Mesenchymal stem cell (in vitro differentiated cells and primary cell): ENCODE results near the gene STIM1.

Experiments used
- DNase-seq: peaks from one replicate; pipeline ENCODE4 v3.0.0-alpha.2; 2013
- H2AFZ ChIP-seq: one replicate; pipeline ENCODE4 v1.6.1; 2013; ENCODE audit warnings: low read depth, mild to moderate bottlenecking, control low read depth, inconsistent platforms, low read length, moderate library complexity
- H2AK5ac ChIP-seq: 2 replicates; pipeline ENCODE4 v1.6.1; 2013; ENCODE audit warnings: low read length, moderate library complexity, mild to moderate bottlenecking, inconsistent platforms; ENCODE audit not compliant: severe bottlenecking
- H2BK120ac ChIP-seq: one replicate; pipeline ENCODE4 v1.6.1; 2013; ENCODE audit warnings: low read depth, mild to moderate bottlenecking, inconsistent platforms, low read length, moderate library complexity
- H2BK12ac ChIP-seq, 2 experiments: one replicate each; pipeline ENCODE4 v1.6.1; 2013; ENCODE audit warnings: inconsistent platforms in 2 of 2, low read length in 2 of 2, mild to moderate bottlenecking in 2 of 2, moderate library complexity in 2 of 2, control low read depth in 1 of 2
- H2BK15ac ChIP-seq: one replicate; pipeline ENCODE4 v1.6.1; 2013; ENCODE audit warnings: mild to moderate bottlenecking, low read depth, inconsistent platforms; ENCODE audit not compliant: poor library complexity, severe bottlenecking
- H2BK5ac ChIP-seq: 2 replicates; pipeline ENCODE4 v1.6.1; 2013; ENCODE audit warnings: low read depth, mild to moderate bottlenecking, low read length, control low read depth, inconsistent platforms; ENCODE audit not compliant: poor library complexity, severe bottlenecking
- H3K14ac ChIP-seq, 2 experiments: one replicate each; pipeline ENCODE4 v1.6.1; 2013; ENCODE audit warnings: inconsistent platforms in 2 of 2, low read length in 2 of 2, control low read depth in 1 of 2, mild to moderate bottlenecking in 1 of 2, moderate library complexity in 1 of 2
- H3K18ac ChIP-seq, 2 experiments: one replicate each; pipeline ENCODE4 v1.6.1; 2013; ENCODE audit warnings: inconsistent platforms in 2 of 2, low read length in 2 of 2, control low read depth in 1 of 2, low read depth in 1 of 2, mild to moderate bottlenecking in 1 of 2
- H3K23ac ChIP-seq, 2 experiments: one replicate each; pipeline ENCODE4 v1.6.1; 2013; ENCODE audit warnings: inconsistent platforms in 2 of 2, low read length in 2 of 2, mild to moderate bottlenecking in 2 of 2, moderate library complexity in 2 of 2, control low read depth in 1 of 2
- H3K27ac ChIP-seq: 2 replicates; pipeline ENCODE4 v1.5.1; 2013; ENCODE audit warnings: mild to moderate bottlenecking, moderate library complexity, low read length, control low read depth, inconsistent platforms; ENCODE audit not compliant: poor library complexity, severe bottlenecking
- H3K27me3 ChIP-seq, 2 experiments: 2 replicates each; pipeline versions ENCODE4 v1.6.1 to v1.7.0; 2013; ENCODE audit warnings: low read length in 2 of 2, mild to moderate bottlenecking in 2 of 2, moderate library complexity in 2 of 2, control low read depth in 1 of 2, inconsistent platforms in 1 of 2; ENCODE audit not compliant: control insufficient read depth in 1 of 2, insufficient read depth in 1 of 2
- H3K36me3 ChIP-seq, 2 experiments: 2 replicates each; pipeline versions ENCODE4 v1.6.1 to v1.7.0; 2013; ENCODE audit warnings: low read length in 2 of 2, control low read depth in 1 of 2, inconsistent platforms in 1 of 2, low read depth in 1 of 2, mild to moderate bottlenecking in 1 of 2; ENCODE audit not compliant: insufficient read depth in 2 of 2, control insufficient read depth in 1 of 2
- H3K4ac ChIP-seq, 2 experiments: one replicate each; pipeline ENCODE4 v1.6.1; 2013; ENCODE audit warnings: inconsistent platforms in 2 of 2, low read length in 2 of 2, mild to moderate bottlenecking in 2 of 2, moderate library complexity in 2 of 2, control low read depth in 1 of 2, low read depth in 1 of 2
- H3K4me1 ChIP-seq: 2 replicates; pipeline ENCODE4 v1.6.1; 2013; ENCODE audit warnings: low read depth, low read length, control low read depth; ENCODE audit not compliant: control insufficient read depth, insufficient read depth
- H3K4me2 ChIP-seq: 2 replicates; pipeline ENCODE4 v1.6.1; 2013; ENCODE audit warnings: low read length, mild to moderate bottlenecking, inconsistent platforms; ENCODE audit not compliant: poor library complexity, severe bottlenecking
- H3K4me3 ChIP-seq, 2 experiments: 2 replicates each; pipeline versions ENCODE4 v1.5.1 to v1.7.0; 2013; ENCODE audit warnings: low read length in 2 of 2, mild to moderate bottlenecking in 2 of 2, control low read depth in 1 of 2, low read depth in 1 of 2; ENCODE audit not compliant: insufficient read depth in 1 of 2
- H3K79me1 ChIP-seq: replicated peaks from 2 replicates; pipeline ENCODE4 v1.6.1; 2013; ENCODE audit warnings: mild to moderate bottlenecking, control low read depth, low read length, inconsistent platforms; ENCODE audit not compliant: poor library complexity, severe bottlenecking
- H3K9ac ChIP-seq: 2 replicates; pipeline ENCODE4 v1.7.0; 2013; ENCODE audit warnings: mild to moderate bottlenecking, low read length, moderate library complexity
- H3K9me3 ChIP-seq: 2 replicates; pipeline ENCODE4 v1.7.0; 2013; ENCODE audit warnings: mild to moderate bottlenecking, low read length; ENCODE audit not compliant: control insufficient read depth
- H4K8ac ChIP-seq: one replicate; pipeline ENCODE4 v1.6.1; 2013; ENCODE audit warnings: inconsistent platforms, mild to moderate bottlenecking, low read length, moderate library complexity
- H4K91ac ChIP-seq: one replicate; pipeline ENCODE4 v1.6.1; 2013; ENCODE audit warnings: mild to moderate bottlenecking, low read length, inconsistent platforms
- WGBS: methylation state at CpG from one replicate; pipeline ENCODE4 v1.1.7; 2013; ENCODE audit warnings: mixed read lengths; 5-methylcytosine and 5-hydroxymethylcytosine counted together

STIM1 gene

DNA sequence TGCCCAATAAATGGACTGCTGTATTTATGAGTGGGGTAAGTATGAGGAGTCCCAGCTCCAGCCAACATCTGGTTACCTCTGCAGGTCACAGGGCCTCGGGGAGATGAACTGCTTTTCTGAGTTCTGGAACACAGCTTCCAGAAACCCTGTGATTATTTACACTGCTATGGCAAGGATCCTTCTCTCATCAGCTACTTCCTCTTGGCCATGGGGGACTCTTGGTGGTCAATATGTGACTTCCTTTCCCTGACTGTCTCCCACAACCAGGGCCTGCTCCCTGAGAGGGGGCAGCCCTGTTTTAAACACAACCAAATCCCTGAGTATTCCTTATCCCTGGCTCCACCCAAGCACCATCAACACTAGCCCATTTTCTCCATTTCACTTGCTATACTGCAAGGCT lies 24.7 kb upstream of the STIM1 start:
- Histone ChIP-seq H3K36me3 (peaks cover 30 to 77% of the 10 kb centered on the region in 2 experiments), H3K4me2 (no peak overlapping the region), H4K8ac (no peak overlapping the region), H3K4ac (no peak overlapping the region), H3K4me1 (peaks cover 4% of the 10 kb centered on the region), H2AFZ (no peak overlapping the region), H2BK12ac (no peak overlapping the region), H3K23ac (no peak overlapping the region), H3K4me3 (no peak overlapping the region), H3K79me1 (peaks cover 24% of the 10 kb centered on the region), H3K9me3 (no peaks in the 10 kb centered on the region), H2BK5ac (no peak overlapping the region), H3K18ac (no peak overlapping the region), H3K27me3 (no peaks in the 10 kb centered on the region), H2BK15ac (no peak overlapping the region), H2AK5ac (no peak overlapping the region), H3K27ac (no peak overlapping the region), H2BK120ac (no peak overlapping the region), H3K14ac (no peak overlapping the region), H4K91ac (no peak overlapping the region), H3K9ac (no peak overlapping the region)
- WGBS: 86% methylated on average over 1 of the region's 1 CpG
- DNase-seq: no peak

DNA sequence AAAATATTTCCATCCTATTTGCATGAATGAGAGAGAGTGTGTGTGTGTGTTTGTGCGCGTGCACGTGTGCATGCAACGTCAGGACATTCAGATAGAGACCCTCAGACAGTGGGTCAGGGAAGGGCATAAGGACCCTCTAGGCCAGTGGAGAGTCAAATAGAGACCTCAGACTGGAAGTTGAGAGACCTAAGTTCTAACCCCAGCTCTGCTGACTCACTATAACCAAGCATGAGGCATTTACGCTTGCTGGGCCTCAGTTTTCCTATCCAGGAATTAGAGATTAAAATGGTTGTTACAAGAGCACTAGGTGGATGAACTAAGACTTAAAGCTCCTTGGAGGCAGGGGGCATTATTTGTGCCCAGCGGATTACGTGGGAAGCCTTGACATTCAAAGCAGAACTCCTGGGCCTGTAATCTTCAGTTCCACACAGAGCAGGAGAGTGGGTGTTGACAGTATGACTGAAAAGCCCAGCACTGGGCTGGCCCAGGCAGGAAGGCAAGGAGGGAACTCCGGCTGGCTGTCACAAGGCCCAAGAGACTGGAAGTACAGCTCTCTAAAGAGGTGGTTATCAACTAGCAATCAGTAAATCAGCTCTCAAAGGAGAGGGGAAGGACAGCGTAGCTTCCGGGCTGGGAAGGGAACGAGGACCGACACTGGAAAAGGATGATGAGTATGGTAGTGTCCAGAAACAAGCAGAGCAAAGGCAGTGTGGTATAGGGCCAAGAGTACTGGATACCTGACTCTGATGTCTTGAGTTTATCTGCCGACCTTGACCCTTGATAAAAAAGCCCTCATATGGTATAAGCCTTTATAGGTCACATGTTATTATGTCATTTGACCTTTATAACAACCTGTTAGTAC lies 23.9 kb upstream of the STIM1 start:
- H3K4me2 ChIP-seq: no peak overlapping the region
- H3K18ac ChIP-seq: no peak overlapping the region
- no peak overlapping the region for H2AFZ ChIP-seq
- H2BK15ac ChIP-seq: no peak overlapping the region
- 87% methylated on average over 12 of the region's 13 CpGs for WGBS
- H3K79me1 ChIP-seq: peaks cover 24% of the 10 kb centered on the region
- H2BK5ac ChIP-seq: no peak overlapping the region
- no peak overlapping the region for H3K4me3 ChIP-seq
- H2AK5ac ChIP-seq: no peak overlapping the region
- no peak overlapping the region for H3K14ac ChIP-seq
- DNase-seq: no peak
- H3K4me1 ChIP-seq: peaks cover 4% of the 10 kb centered on the region
- no peak overlapping the region for H2BK12ac ChIP-seq
- no peak overlapping the region for H2BK120ac ChIP-seq
- no peak overlapping the region for H4K8ac ChIP-seq
- no peak overlapping the region for H4K91ac ChIP-seq
- H3K23ac ChIP-seq: no peak overlapping the region
- no peaks in the 10 kb centered on the region for H3K9me3 ChIP-seq
- H3K4ac ChIP-seq: no peak overlapping the region
- H3K36me3 ChIP-seq: peaks cover 28 to 68% of the 10 kb centered on the region in 2 experiments
- H3K27ac ChIP-seq: no peak overlapping the region
- H3K9ac ChIP-seq: no peak overlapping the region
- H3K27me3 ChIP-seq: no peaks in the 10 kb centered on the region

DNA sequence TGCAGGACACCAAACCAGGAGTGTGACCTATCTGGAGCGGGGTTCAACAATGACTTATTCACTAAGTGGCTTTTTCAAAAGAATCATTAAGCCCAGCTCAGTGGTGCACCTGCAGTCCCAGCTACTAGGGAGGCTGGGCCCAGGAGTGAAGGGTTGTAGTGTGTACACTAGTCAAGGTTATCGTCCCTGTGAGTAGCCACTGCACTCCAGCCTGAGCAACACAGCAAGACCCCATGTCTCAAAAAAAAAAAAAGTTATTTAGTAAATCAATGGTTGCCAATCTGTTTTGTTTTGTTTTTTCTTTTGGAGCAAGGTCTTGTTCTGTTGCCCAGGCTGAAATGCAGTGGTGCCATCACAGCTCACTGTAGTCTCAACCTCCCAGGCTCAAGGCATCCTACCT lies 22.6 kb upstream of the STIM1 start:
- Histone ChIP-seq H4K8ac (no peak overlapping the region), H2BK15ac (no peak overlapping the region), H3K23ac (no peak overlapping the region), H3K18ac (no peak overlapping the region), H3K27me3 (no peaks in the 10 kb centered on the region), H2AFZ (no peak overlapping the region), H3K36me3 (peaks cover 20 to 63% of the 10 kb centered on the region in 2 experiments), H4K91ac (no peak overlapping the region), H3K4me2 (no peak overlapping the region), H3K4ac (no peak overlapping the region), H3K14ac (no peak overlapping the region), H3K79me1 (peaks cover 21% of the 10 kb centered on the region), H3K4me3 (no peak overlapping the region), H2BK5ac (no peak overlapping the region), H3K4me1 (peaks cover 8% of the 10 kb centered on the region), H2BK120ac (no peak overlapping the region), H2AK5ac (no peak overlapping the region), H3K9me3 (no peaks in the 10 kb centered on the region), H3K27ac (no peak overlapping the region), H2BK12ac (no peak overlapping the region), H3K9ac (no peak overlapping the region)
- no peak for DNase-seq
- 78% methylated on average over 1 of the region's 2 CpGs for WGBS

DNA sequence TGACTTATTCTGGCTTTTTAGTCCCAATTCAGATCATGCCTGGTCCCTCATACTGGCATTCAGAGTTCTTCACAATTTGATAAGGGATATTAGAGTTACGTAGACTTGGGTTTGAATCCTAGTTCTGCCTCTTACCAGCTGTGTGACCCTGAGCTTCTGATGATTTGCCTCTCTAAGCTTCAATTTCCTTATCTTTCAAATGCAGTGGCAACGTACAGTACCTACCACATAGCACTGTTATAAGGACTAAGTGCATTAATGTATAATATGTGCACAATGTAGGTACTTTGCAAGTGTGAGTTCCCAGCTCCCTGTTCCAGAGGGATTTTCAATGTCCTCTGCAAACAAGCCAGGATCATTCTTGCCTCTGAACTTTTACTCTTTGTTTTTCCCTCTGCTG lies 22.0 kb upstream of the STIM1 start:
- Histone ChIP-seq H2BK12ac (no peak overlapping the region), H2AK5ac (no peak overlapping the region), H3K4me1 (peaks cover 8% of the 10 kb centered on the region), H3K27me3 (no peaks in the 10 kb centered on the region), H3K36me3 (peaks cover 17 to 61% of the 10 kb centered on the region in 2 experiments), H2BK5ac (no peak overlapping the region), H3K4me3 (no peak overlapping the region), H3K79me1 (peaks cover 22% of the 10 kb centered on the region), H4K91ac (no peak overlapping the region), H3K9ac (no peak overlapping the region), H3K4ac (no peak overlapping the region), H2BK120ac (no peak overlapping the region), H2BK15ac (no peak overlapping the region), H3K18ac (no peak overlapping the region), H4K8ac (no peak overlapping the region), H3K9me3 (no peaks in the 10 kb centered on the region), H3K4me2 (no peak overlapping the region), H3K27ac (no peak overlapping the region), H3K23ac (no peak overlapping the region), H2AFZ (no peak overlapping the region), H3K14ac (no peak overlapping the region)
- no peak for DNase-seq
- 100% methylated on average over 1 of the region's 2 CpGs for WGBS
